Activated naive CD8-positive, alpha-beta T cell treated with anti-CD3 and anti-CD28 coated beads for 36 hours (primary cell): ENCODE data around the gene FGF12. TPM values are rescaled to one million over a fixed set of nuclear protein-coding genes. Genes with fewer than 3 reads are reported as not detected.
"Not testable (repeated sequence)": the region's sequence is repeated elsewhere in the genome, so short reads cannot be mapped to it uniquely, and the experiment has no call there.

Source experiments
- DNase-seq: peaks from one replicate; pipeline ENCODE4 v3.0.0; 2021
- H3K27ac Mint-ChIP-seq: one replicate; pipeline ENCODE4 v1.8.0; 2022; ENCODE audit warnings: mild to moderate bottlenecking, moderate library complexity, mixed read lengths
- H3K27me3 Mint-ChIP-seq: one replicate; pipeline ENCODE4 v1.8.0; 2022; ENCODE audit warnings: mild to moderate bottlenecking, mixed read lengths
- H3K36me3 Mint-ChIP-seq: one replicate; pipeline ENCODE4 v1.8.0; 2021; ENCODE audit warnings: mild to moderate bottlenecking, mixed read lengths
- H3K4me1 Mint-ChIP-seq: one replicate; pipeline ENCODE4 v1.8.0; 2021; ENCODE audit warnings: mixed read lengths
- H3K4me3 Mint-ChIP-seq: one replicate; pipeline ENCODE4 v1.8.0; 2022; ENCODE audit warnings: mild to moderate bottlenecking, moderate library complexity, mixed read lengths
- H3K9me3 Mint-ChIP-seq: one replicate; pipeline ENCODE4 v1.8.0; 2022; ENCODE audit warnings: mixed read lengths
- total RNA-seq, 2 experiments: library from RNA; stranded (reverse); gene quantifications; one replicate each; pipeline ENCODE4 v1.2.3, GENCODE V29; 2021

The FGF12 gene
- total RNA-seq, 2 experiments from 2014 or later: not detected

- H3K36me3 Mint-ChIP-seq: no peaks in the 10 kb centered on the region
- peaks cover 3% of the 10 kb centered on the region for H3K9me3 Mint-ChIP-seq
- no peaks in the 10 kb centered on the region for H3K4me1 Mint-ChIP-seq
Observed at GRCh38 chr3:192577271-192577670, 150.1 kb downstream of the FGF12 start.

GRCh38 chr3:192576704-192577103 lies 150.6 kb downstream of the FGF12 start:
- Mint-ChIP-seq H3K27ac (peak overlapping the region; percentile 34), H3K27me3 (peaks cover 18% of the 10 kb centered on the region)
- H3K4me1 Mint-ChIP-seq, H3K9me3 Mint-ChIP-seq, H3K4me3 Mint-ChIP-seq, DNase-seq, H3K36me3 Mint-ChIP-seq: not testable (repeated sequence)

More at GRCh38 chr3:192577271-192577670, 150.1 kb downstream of the FGF12 start:
- peaks cover 14% of the 10 kb centered on the region for H3K27me3 Mint-ChIP-seq
- no peak overlapping the region for H3K4me3 Mint-ChIP-seq
- no peak overlapping the region for H3K27ac Mint-ChIP-seq
- no peak for DNase-seq

DNA sequence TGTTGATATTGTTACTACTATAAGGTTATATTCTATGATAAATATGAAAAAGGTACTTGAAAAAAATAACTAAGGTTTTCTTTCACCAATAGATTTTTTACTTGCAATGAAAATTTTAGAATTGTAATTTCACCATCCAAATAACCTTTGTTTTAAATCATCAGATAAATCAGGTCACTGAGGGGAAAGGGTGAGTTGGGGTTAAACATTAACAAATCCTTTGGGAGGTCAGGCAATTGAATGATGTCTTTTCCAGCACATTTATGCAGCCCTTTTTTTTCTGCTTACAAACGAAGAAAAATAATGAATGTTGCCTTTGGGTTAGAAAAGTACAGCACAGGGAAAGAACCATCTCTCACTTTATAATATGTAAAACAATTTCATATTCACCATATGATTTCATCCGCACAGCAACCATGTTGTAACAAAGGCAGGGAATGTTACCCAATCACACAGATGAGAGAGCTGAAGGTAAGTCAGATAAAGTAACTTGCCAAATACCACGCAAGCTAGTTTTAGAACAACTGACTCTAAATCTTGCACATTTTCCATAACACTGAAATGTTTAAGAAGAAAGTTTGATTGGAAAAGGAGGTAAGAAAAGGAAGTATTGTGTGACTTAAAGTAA lies 151.3 kb downstream of the FGF12 start:
- no peak overlapping the region for H3K4me3 Mint-ChIP-seq
- H3K9me3 Mint-ChIP-seq: peaks cover 3% of the 10 kb centered on the region
- H3K4me1 Mint-ChIP-seq: peaks cover 3% of the 10 kb centered on the region
- no peak overlapping the region for H3K27ac Mint-ChIP-seq
- no peak for DNase-seq
- no peaks in the 10 kb centered on the region for H3K36me3 Mint-ChIP-seq
- H3K27me3 Mint-ChIP-seq: peaks cover 25% of the 10 kb centered on the region

DNA sequence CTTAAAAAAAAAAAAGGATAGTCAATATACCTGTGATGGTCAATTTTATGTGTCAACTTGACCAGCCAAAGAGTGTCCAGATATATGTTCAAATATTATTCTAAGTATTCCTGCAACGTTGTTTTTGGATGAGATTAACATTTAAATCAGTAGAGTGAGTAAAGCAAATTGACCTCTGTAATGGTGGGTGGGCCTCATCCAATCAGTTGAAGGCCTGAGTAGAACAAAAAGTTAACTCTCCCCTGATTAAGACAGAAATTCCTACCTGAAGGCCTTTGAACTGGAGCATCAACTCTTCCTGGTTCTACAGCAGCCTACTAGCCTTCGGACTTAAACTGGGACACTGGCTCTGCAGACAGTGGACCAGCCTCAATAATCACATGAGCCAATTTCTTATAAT lies 154.1 kb downstream of the FGF12 start:
- H3K4me3 Mint-ChIP-seq: no peak overlapping the region
- peaks cover 3% of the 10 kb centered on the region for H3K9me3 Mint-ChIP-seq
- H3K27me3 Mint-ChIP-seq: peaks cover 38% of the 10 kb centered on the region
- DNase-seq: no peak
- peaks cover 3% of the 10 kb centered on the region for H3K4me1 Mint-ChIP-seq
- no peaks in the 10 kb centered on the region for H3K36me3 Mint-ChIP-seq
- H3K27ac Mint-ChIP-seq: no peak overlapping the region

DNA sequence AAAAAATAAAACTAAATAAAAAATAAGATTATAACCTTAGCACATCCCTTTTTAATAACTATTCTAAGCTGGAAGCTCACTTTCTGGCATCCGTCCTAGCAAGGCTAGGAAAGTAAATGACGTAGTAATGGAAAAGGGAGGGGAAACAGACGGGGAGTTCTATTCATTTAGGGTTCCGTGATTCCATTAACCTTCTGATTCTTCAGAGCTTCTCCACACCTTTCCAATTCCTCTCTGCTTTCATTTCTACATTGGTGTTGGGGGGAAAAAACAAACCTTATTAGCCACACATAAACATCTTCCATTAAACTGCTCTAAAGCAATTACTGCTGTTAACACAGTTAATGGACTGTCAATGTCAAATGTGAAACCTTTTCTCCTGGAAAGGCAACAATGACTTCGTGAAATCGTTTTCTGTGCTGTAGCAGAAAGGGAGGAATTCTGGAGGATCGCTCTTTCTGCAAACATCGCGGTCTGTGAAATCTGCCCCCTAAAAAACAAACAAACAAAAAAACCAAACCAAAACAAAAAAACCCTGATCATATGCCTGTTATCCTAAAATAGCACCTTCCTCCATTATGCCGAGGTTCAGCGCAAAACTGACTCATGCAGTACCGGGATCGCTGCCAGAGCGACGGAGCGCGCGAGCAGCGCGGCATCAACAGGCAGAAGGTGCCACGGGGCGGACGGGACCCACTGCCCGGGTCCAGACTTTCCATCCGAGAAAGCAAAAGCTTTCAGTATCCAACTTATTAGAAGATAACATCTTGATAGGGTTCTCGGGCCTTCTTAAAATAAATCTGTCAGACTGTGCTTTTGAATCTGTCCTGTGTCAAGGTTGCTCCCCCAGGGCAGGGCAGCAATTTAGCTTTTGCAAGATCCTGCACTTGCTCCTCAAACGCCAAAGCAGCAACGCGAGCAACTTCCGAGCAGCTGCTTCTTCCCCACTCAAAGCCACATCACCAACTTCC lies 156.2 kb downstream of the FGF12 start:
- H3K9me3 Mint-ChIP-seq: peaks cover 1% of the 10 kb centered on the region
- H3K4me1 Mint-ChIP-seq: peaks cover 3% of the 10 kb centered on the region
- peaks cover 38% of the 10 kb centered on the region for H3K27me3 Mint-ChIP-seq
- no peak overlapping the region for H3K4me3 Mint-ChIP-seq
- H3K36me3 Mint-ChIP-seq: no peaks in the 10 kb centered on the region
- H3K27ac Mint-ChIP-seq: no peak overlapping the region
- DNase-seq: no peak

GRCh38 chr3:192570315-192570714 lies 157.0 kb downstream of the FGF12 start:
- Mint-ChIP-seq H3K4me3 (no peak overlapping the region), H3K9me3 (no peaks in the 10 kb centered on the region)

DNA sequence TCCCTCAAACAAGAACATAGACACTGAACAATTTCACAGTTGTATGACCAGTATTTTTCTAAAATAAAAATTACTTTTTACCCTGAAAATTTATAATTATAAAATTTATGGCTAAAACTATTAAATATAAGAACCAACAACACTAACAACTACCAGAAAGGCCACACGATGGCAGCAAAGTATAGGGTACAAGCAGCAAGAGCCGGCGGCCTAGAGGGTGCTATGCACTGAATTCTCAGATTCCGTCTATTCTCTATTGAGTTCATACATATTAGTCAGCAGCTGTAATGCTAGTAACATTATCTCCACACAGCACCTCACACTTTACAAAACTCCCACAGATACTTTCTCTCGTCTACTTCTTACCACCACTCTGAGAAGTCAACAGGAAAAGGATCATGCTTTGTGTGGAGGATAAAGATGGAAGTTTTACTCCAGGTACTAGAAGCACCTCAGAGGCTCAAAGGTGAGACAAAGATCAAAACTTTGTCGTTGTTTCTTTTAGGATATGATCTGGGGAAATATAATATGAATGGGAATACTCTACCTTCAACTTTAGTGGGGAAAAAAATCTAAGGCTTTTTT lies 160.5 kb downstream of the FGF12 start:
- no peaks in the 10 kb centered on the region for H3K36me3 Mint-ChIP-seq
- peaks cover 29% of the 10 kb centered on the region for H3K27me3 Mint-ChIP-seq
- no peaks in the 10 kb centered on the region for H3K9me3 Mint-ChIP-seq
- peak; percentile 47 for DNase-seq
- H3K4me1 Mint-ChIP-seq: peaks cover 3% of the 10 kb centered on the region
- no peak overlapping the region for H3K27ac Mint-ChIP-seq
- no peak overlapping the region for H3K4me3 Mint-ChIP-seq

More at GRCh38 chr3:192570315-192570714, 157.0 kb downstream of the FGF12 start:
- no peak for DNase-seq
- Mint-ChIP-seq H3K27ac (no peak overlapping the region), H3K27me3 (peaks cover 38% of the 10 kb centered on the region), H3K36me3 (no peaks in the 10 kb centered on the region), H3K4me1 (peaks cover 3% of the 10 kb centered on the region)

DNA sequence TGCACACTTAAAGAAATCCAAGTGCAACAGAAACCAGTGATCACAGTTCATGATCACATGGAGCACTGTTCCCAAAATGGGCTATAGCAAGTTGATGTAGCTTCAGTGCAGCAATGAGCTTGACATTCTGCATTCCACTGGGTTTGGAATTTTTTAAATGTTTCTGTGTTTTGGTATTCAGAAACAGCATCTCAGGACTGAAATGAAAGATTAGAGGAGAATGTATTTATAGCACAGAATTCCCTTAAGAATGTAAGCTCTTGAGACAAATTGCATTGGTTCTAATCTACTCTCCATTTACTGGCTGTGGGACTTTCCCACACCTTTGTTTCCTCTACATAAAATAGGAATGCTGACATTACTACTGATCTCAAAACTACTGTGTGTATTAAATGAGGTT lies 162.7 kb downstream of the FGF12 start:
- H3K9me3 Mint-ChIP-seq: no peaks in the 10 kb centered on the region
- H3K4me3 Mint-ChIP-seq: no peak overlapping the region
- peaks cover 13% of the 10 kb centered on the region for H3K27me3 Mint-ChIP-seq
- no peaks in the 10 kb centered on the region for H3K36me3 Mint-ChIP-seq
- no peaks in the 10 kb centered on the region for H3K4me1 Mint-ChIP-seq
- no peak for DNase-seq
- no peak overlapping the region for H3K27ac Mint-ChIP-seq

DNA sequence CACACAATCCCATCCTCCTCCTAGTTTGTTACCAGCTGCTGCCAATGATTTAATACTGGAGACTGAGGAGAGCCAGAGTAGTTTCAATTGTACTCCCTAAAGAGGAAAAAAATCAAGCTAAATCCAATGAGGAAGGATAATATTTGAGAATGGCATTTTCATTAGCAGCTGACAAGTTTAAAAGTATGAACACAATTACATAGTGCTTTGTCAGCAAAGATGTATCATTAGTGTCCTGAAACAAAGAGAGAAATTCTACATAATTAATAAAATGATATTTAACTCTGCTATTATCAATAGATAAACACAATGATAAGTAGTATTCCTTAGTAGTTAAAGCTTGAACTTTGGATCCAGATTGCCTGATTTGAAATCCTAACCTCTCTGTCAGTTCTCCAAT lies 163.9 kb downstream of the FGF12 start:
- Mint-ChIP-seq H3K27me3 (peaks cover 3% of the 10 kb centered on the region), H3K36me3 (no peaks in the 10 kb centered on the region), H3K4me1 (no peaks in the 10 kb centered on the region), H3K9me3 (no peaks in the 10 kb centered on the region), H3K27ac (no peak overlapping the region), H3K4me3 (no peak overlapping the region)
- DNase-seq: no peak

DNA sequence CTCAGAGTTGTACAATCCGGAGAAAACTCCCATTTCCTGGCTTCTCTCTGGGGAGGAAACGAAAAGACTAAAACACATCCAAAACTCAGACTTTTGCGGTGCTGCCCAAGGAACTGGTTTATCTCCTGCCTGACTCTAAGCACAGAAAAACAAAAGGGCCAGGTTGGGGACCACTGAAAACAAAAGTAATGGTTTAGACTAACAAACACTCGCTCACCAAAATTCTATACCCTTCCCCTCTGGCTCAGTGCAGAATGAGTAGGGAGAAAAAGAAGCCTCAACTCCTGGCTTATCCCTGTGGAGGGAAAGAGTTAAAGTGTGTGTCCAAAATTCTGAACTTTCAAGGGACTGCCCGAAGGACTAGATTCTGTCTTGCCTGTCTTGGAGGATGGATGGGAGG lies 173.6 kb downstream of the FGF12 start:
- peaks cover 11% of the 10 kb centered on the region for H3K9me3 Mint-ChIP-seq
- DNase-seq: no peak
- H3K27ac Mint-ChIP-seq: no peak overlapping the region
- no peaks in the 10 kb centered on the region for H3K4me1 Mint-ChIP-seq
- no peaks in the 10 kb centered on the region for H3K36me3 Mint-ChIP-seq
- no peak overlapping the region for H3K4me3 Mint-ChIP-seq
- H3K27me3 Mint-ChIP-seq: peaks cover 12% of the 10 kb centered on the region

DNA sequence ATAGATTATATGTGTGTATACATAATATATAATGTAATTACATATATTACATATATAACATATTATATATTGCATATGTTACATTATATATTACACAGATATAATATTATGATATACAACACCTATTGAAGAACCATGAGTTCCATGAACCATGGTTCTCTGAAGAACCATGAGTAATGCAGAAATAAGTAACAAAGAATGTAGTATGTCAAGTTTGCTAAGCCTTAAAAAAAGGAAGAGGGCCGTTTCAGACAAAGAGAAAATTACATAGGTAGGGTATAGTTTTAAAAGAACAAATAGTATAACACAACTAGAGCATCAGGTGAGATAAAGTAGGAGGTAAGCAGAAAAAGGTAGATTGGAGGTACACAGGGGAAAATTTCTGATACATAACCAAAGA lies 177.0 kb downstream of the FGF12 start:
- Mint-ChIP-seq H3K27ac (no peak overlapping the region), H3K4me1 (no peaks in the 10 kb centered on the region)
- DNase-seq: no peak

GRCh38 chr3:192545333-192545732 lies 182.0 kb downstream of the FGF12 start:
- H3K36me3 Mint-ChIP-seq: no peaks in the 10 kb centered on the region
- H3K27me3 Mint-ChIP-seq: peaks cover 16% of the 10 kb centered on the region
- no peak overlapping the region for H3K27ac Mint-ChIP-seq
- no peak overlapping the region for H3K4me3 Mint-ChIP-seq
- no peak for DNase-seq
- H3K4me1 Mint-ChIP-seq: no peaks in the 10 kb centered on the region
- H3K9me3 Mint-ChIP-seq: peaks cover 8% of the 10 kb centered on the region

More for the DNA sequence above, 177.0 kb downstream of the FGF12 start:
- peaks cover 11% of the 10 kb centered on the region for H3K9me3 Mint-ChIP-seq
- peaks cover 18% of the 10 kb centered on the region for H3K27me3 Mint-ChIP-seq
- no peaks in the 10 kb centered on the region for H3K36me3 Mint-ChIP-seq
- no peak overlapping the region for H3K4me3 Mint-ChIP-seq

- H3K4me3 Mint-ChIP-seq: no peak overlapping the region
- peaks cover 8% of the 10 kb centered on the region for H3K9me3 Mint-ChIP-seq
- H3K4me1 Mint-ChIP-seq: no peaks in the 10 kb centered on the region
- H3K36me3 Mint-ChIP-seq: no peaks in the 10 kb centered on the region
- peaks cover 23% of the 10 kb centered on the region for H3K27me3 Mint-ChIP-seq
- no peak for DNase-seq
- no peak overlapping the region for H3K27ac Mint-ChIP-seq
Observed at GRCh38 chr3:192543163-192543562, 184.2 kb downstream of the FGF12 start.

DNA sequence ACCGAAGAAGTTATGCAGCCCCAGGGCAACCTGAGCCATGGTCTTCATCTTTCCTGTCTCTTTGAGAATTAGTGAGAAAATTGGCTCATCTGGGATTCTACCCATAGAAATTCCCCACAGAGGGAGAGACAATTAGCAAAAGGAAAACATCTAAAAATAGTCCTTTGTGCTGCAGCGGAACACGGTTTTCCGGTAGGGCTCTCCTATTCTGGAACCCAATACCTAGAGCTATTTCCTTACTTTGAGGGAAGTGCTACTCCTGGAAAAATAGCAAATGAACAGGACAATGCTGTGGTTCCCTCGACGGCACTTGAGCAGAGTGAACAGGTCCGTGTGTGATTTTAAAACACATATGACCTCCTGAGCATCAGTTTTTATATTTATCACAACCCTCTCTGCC lies 210.5 kb downstream of the FGF12 start:
- no peak overlapping the region for H3K4me3 Mint-ChIP-seq
- DNase-seq: no peak
- H3K27me3 Mint-ChIP-seq: peaks cover 58% of the 10 kb centered on the region
- no peaks in the 10 kb centered on the region for H3K9me3 Mint-ChIP-seq
- H3K27ac Mint-ChIP-seq: no peak overlapping the region
- no peaks in the 10 kb centered on the region for H3K36me3 Mint-ChIP-seq
- H3K4me1 Mint-ChIP-seq: peaks cover 4% of the 10 kb centered on the region

DNA sequence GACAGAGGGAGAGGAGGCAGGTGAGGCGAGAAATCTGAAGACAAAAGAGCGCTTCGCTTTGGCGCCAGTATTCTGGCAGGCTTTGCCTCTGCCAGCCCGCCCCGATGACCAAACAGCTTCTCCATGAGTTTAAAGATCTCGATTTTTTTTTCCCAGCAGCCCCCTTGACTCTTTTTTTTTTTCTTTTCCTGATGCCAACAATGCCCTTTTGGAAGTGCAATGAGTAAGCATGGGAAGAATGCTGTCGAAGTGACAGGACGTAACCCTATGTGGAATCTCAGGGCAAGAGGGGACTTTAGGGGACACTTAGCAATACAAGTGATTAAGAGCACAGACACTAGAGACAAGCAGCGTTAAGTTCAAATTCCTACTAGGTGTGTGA lies 211.7 kb downstream of the FGF12 start:
- Mint-ChIP-seq H3K4me3 (no peak overlapping the region), H3K9me3 (peaks cover 3% of the 10 kb centered on the region), H3K27ac (no peak overlapping the region), H3K27me3 (peaks cover 55% of the 10 kb centered on the region), H3K4me1 (peaks cover 4% of the 10 kb centered on the region), H3K36me3 (no peaks in the 10 kb centered on the region)
- DNase-seq: no peak
